Measurements from ENCODE around the gene INPP1. TPM values are rescaled to one million over a fixed set of nuclear protein-coding genes. Genes with fewer than 3 reads are reported as not detected.

The INPP1 gene
- total and polyA plus RNA-seq, 2 of the 8 experiments (the other 6 are each of a cell fraction or from before 2014, with no cell fraction given): 0.88 to 3.0 TPM

DNA sequence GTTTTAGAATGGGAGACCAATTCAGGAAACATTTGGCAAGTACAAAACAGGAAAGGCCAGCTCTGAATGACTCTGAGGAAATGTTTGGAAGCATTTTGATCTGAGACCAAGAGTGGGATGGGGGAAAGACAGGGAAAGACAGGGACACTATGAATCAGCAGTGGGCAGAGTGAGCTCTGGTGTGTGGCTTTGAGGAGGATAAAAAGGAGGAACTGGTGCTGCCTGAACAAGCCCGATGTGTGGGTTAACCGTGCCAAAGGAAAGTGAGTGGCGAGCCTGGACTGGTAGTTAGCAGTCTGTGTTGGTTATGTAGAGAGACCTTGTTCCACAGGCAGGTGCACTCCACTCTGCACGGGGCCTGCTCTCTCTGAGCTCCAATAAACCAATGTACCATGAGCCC lies 70.0 kb downstream of the INPP1 start (continued):
- no peak for TF ChIP-seq CHD7 (IDR thresholded peaks at IDR 0.05; ENCODE audit: insufficient replicate concordance, low read length)
- no peak for TF ChIP-seq SIRT6 (IDR thresholded peaks at IDR 0.05; ENCODE audit: low read length)
- no peak for TF ChIP-seq SUZ12 (IDR thresholded peaks at IDR 0.05; ENCODE audit: low read length)
- TF ChIP-seq ASH2L (IDR thresholded peaks at IDR 0.05; ENCODE audit: low read length): no peak
- no peak for TF ChIP-seq CTBP2 (IDR thresholded peaks at IDR 0.05; ENCODE audit: borderline replicate concordance, insufficient read depth, insufficient read length, low read length)
- TF ChIP-seq JUND (IDR thresholded peaks at IDR 0.05; ENCODE audit: low read length): no peak
- no peak for TF ChIP-seq CHD2 (IDR thresholded peaks at IDR 0.05; ENCODE audit: low read length)
- TF ChIP-seq EZH2 (IDR thresholded peaks at IDR 0.05; ENCODE audit: low read depth, low read length, severe bottlenecking): no peak
- TF ChIP-seq SRF (IDR thresholded peaks at IDR 0.05; ENCODE audit: low read depth, low read length): no peak
- no peak for TF ChIP-seq NANOG (IDR thresholded peaks at IDR 0.05; ENCODE audit: insufficient read depth, low read depth, low read length, poor library complexity, severe bottlenecking)

All from H1 (cell line).